Liver (tissue), 9 donors: ENCODE data around the gene ADGRL2. TPM values are rescaled to one million over a fixed set of nuclear protein-coding genes. Genes with fewer than 3 reads are reported as not detected.

Experiments
- DNase-seq: peaks from one replicate; pipeline ENCODE4 v3.0.0-alpha.2; 2017; ENCODE audit warnings: low spot score
- H3K27ac ChIP-seq, 2 donors: one replicate each; pipeline ENCODE4 v1.7.0; 2013; ENCODE audit warnings: inconsistent platforms in 2 of 2, low read length in 2 of 2, control low read depth in 1 of 2, low read depth in 1 of 2, mild to moderate bottlenecking in 1 of 2
- H3K27me3 ChIP-seq, 4 donors: one replicate each; pipeline versions ENCODE4 v1.6.1 to v1.7.0; 2013; ENCODE audit warnings: low read length in 3 of 4, inconsistent platforms in 1 of 4, mild to moderate bottlenecking in 1 of 4, moderate library complexity in 1 of 4; ENCODE audit not compliant: control insufficient read depth in 4 of 4, insufficient read depth in 4 of 4
- H3K36me3 ChIP-seq, 4 donors: one replicate each; pipeline versions ENCODE4 v1.6.1 to v1.7.0; 2013; ENCODE audit warnings: low read length in 3 of 4, mild to moderate bottlenecking in 3 of 4, low read depth in 1 of 4, moderate library complexity in 1 of 4; ENCODE audit not compliant: control insufficient read depth in 4 of 4, insufficient read depth in 3 of 4
- H3K4me1 ChIP-seq, 4 donors: one replicate each; pipeline versions ENCODE4 v1.6.1 to v1.7.0; 2013; ENCODE audit warnings: low read length in 3 of 4, mild to moderate bottlenecking in 3 of 4, moderate library complexity in 1 of 4; ENCODE audit not compliant: control insufficient read depth in 4 of 4, insufficient read depth in 4 of 4
- H3K4me3 ChIP-seq, 3 donors: one replicate each; pipeline versions ENCODE4 v1.6.1 to v1.7.0; 2013; ENCODE audit warnings: low read length in 3 of 3, control low read depth in 1 of 3, low read depth in 1 of 3, mild to moderate bottlenecking in 1 of 3
- H3K9ac ChIP-seq, 2 donors: one replicate each; pipeline ENCODE4 v1.7.0; 2013; ENCODE audit warnings: low read length in 2 of 2, mild to moderate bottlenecking in 2 of 2, moderate library complexity in 2 of 2, control low read depth in 1 of 2, low read depth in 1 of 2
- H3K9me3 ChIP-seq, 4 donors: one replicate each; pipeline versions ENCODE4 v1.6.1 to v1.7.0; 2013; ENCODE audit warnings: low read length in 3 of 4; ENCODE audit not compliant: control insufficient read depth in 4 of 4
- ATF3 ChIP-seq: IDR thresholded peaks from 2 replicates; pipeline ENCODE4 v1.6.1; 2016; ENCODE audit warnings: antibody characterized with exemption
- CTCF ChIP-seq: fragments of 150-350 bp; IDR thresholded peaks from 2 replicates; pipeline ENCODE4 v1.5.1; 2017; ENCODE audit warnings: improper control_type of control experiment, low read depth, low read length; ENCODE audit not compliant: missing input control
- EGR1 ChIP-seq, 2 donors: IDR thresholded peaks; 2 replicates each; pipeline ENCODE4 v1.6.1; 2016 to 2018; ENCODE audit warnings: antibody characterized with exemption in 2 of 2, low read depth in 2 of 2
- FOXA1 ChIP-seq: IDR thresholded peaks from 2 replicates; pipeline ENCODE4 v1.6.1; 2016; ENCODE audit warnings: antibody characterized with exemption
- FOXA2 ChIP-seq: IDR thresholded peaks from 2 replicates; pipeline ENCODE4 v1.6.1; 2016; ENCODE audit warnings: antibody characterized with exemption
- HNF4G ChIP-seq: IDR thresholded peaks from 2 replicates; pipeline ENCODE4 v1.6.1; 2016; ENCODE audit warnings: antibody characterized with exemption
- NR2F2 ChIP-seq: IDR thresholded peaks from 2 replicates; pipeline ENCODE4 v1.6.1; 2016; ENCODE audit warnings: antibody characterized with exemption
- RAD21 ChIP-seq, 2 donors: IDR thresholded peaks; 2 replicates each; pipeline ENCODE4 v1.6.1; 2016; ENCODE audit warnings: antibody characterized with exemption in 2 of 2, mild to moderate bottlenecking in 2 of 2
- REST ChIP-seq: IDR thresholded peaks from 2 replicates; pipeline ENCODE4 v1.6.1; 2016; ENCODE audit warnings: antibody characterized with exemption, mild to moderate bottlenecking
- RXRA ChIP-seq, 2 donors: IDR thresholded peaks; 2 replicates each; pipeline ENCODE4 v1.6.1; 2017 to 2018; ENCODE audit warnings: antibody characterized with exemption in 2 of 2, mild to moderate bottlenecking in 1 of 2
- SP1 ChIP-seq: IDR thresholded peaks from 2 replicates; pipeline ENCODE4 v1.6.1; 2018; ENCODE audit warnings: antibody characterized with exemption, mild to moderate bottlenecking
- TAF1 ChIP-seq: conservative IDR thresholded peaks from 2 replicates; pipeline ENCODE4 v1.6.1; 2016; ENCODE audit warnings: antibody characterized with exemption, mild to moderate bottlenecking
- WGBS: extraction: QIAGEN DNeasy Blood & Tissue Kit; methylation state at CpG from one replicate; pipeline ENCODE4 v1.1.7; 2013; 5-methylcytosine and 5-hydroxymethylcytosine counted together
- polyA plus RNA-seq, 2 donors: library from polyadenylated mRNA; stranded (reverse) in 1 of 2; unstranded in 1 of 2; fragments of 200-250 nt in 1 of 2; fragments of >200 nt in 1 of 2; fragmentation: Nextera tagmentation in 1 of 2; extraction: Ambion mirVana in 1 of 2; gene quantifications; one replicate each; pipeline versions ENCODE4 v1.2.1 to v1.2.3, GENCODE V29; 2013 to 2015
- total RNA-seq, 2 donors: library from RNA; depleted of rRNA; stranded (reverse); fragments of >200 nt; gene quantifications; one replicate each; pipeline ENCODE4 v1.2.3, GENCODE V29; 2014
- TF ChIP-seq, protein P1 (sequence below): IDR thresholded peaks from 2 replicates; pipeline ENCODE4 v1.6.1; 2016; ENCODE audit warnings: antibody characterized with exemption
- donor health status: healthy.
- donor health status: healthy.
- donor health status: healthy.
- donor health status: healthy.
- donor health status: healthy.

ADGRL2 gene
- total and polyA plus RNA-seq, 4 donors, result 21.1 to 82.0 (median 31.7) TPM

DNA sequence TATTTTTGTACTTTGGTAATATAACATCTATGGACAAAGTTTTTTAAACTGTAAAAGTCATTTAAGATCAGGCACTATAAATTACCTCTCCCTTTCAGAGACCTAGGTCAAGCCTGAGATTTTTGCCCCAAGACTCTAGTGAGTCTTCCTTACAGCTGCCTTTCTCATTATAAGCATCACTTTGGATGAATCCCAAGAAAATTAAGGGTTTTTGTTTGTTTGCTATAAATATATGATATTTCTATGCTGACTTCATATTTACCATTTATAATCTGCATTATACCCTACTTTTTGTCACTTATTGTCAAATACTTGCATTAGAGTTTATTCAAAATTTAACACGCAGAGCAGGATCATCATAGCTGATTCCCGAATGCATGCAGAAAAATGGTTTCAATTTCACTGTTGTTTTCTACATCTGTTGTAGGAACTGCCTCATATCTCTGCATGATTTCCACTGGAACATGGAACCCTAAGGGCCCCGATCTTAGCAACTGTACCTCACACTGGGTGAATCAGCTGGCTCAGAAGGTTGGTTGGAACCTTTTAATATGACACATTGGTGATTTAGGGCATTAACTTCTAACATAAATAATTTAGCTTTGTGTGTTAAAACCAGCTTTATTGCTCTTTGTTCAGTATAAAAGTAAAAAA is 150.0 kb downstream of the ADGRL2 start:
- H3K9me3 ChIP-seq, result no peaks in the 10 kb centered on the region
- no peak overlapping the region for H3K9ac ChIP-seq
- no peaks in the 10 kb centered on the region for H3K27me3 ChIP-seq
- WGBS, result 90% methylated on average over 3 of the region's 3 CpGs
- H3K36me3 ChIP-seq, result peaks cover 2 to 26% (median 10%) of the 10 kb centered on the region in 4 donors
- H3K4me1 ChIP-seq, result no peaks in the 10 kb centered on the region
- no peak overlapping the region for H3K27ac ChIP-seq
- TF ChIP-seq EGR1 (IDR thresholded peaks at IDR 0.05; ENCODE audit: low read depth in 2 of 2) (no peak), REST (no peak), ATF3 (no peak), FOXA2 (no peak), NR2F2 (no peak)
- H3K4me3 ChIP-seq, result no peak overlapping the region
- no peak for DNase-seq

DNA sequence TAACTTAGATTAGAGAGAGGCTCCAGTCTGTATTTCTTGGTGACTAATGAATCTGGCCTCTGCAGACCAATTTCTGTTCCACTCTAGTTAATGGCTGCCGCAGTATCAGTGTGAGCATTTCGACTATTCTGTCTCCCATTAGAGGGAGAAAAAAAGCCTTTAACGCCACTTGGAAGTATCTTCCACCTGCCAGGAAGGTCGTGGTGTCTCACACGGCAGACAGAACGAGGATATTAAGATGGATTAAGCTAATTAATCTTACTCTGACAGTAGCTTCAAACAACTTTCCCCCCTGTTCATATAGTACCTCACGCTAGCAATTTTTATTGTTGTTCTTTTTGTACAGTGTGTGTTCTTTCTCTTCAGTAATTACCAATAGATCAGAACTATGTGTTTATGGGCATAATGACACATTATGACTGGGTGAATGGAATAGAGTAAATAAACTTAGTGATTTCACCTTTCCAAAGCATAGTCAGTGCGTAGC is 153.8 kb downstream of the ADGRL2 start:
- no peaks in the 10 kb centered on the region for H3K4me1 ChIP-seq
- H3K27me3 ChIP-seq, result no peaks in the 10 kb centered on the region
- no peak for DNase-seq
- no peaks in the 10 kb centered on the region for H3K9me3 ChIP-seq
- TF ChIP-seq ATF3 (no peak), FOXA1 (no peak), CTCF (no peak)
- H3K4me3 ChIP-seq, result no peak overlapping the region
- WGBS, result 86% methylated on average over 8 of the region's 8 CpGs
- H3K27ac ChIP-seq, result no peak overlapping the region
- peaks cover 4 to 36% (median 12%) of the 10 kb centered on the region in 4 donors for H3K36me3 ChIP-seq
- H3K9ac ChIP-seq, result no peak overlapping the region

DNA sequence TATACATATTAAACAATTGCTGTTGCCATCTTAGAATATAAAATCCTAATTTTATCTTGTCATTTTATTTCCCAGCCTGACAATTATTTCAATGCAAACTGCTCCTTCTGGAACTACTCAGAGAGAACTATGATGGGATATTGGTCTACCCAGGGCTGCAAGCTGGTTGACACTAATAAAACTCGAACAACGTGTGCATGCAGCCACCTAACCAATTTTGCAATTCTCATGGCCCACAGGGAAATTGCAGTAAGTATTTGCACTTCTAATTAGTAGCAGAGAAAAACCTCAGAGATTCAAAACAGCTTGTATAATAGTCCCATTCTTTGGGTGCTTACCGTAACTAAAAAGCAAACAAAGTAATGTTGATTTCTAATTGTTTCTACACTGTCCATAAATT is 167.2 kb downstream of the ADGRL2 start:
- no peak for DNase-seq
- no peak for TF ChIP-seq REST
- TF ChIP-seq, protein P1, sequence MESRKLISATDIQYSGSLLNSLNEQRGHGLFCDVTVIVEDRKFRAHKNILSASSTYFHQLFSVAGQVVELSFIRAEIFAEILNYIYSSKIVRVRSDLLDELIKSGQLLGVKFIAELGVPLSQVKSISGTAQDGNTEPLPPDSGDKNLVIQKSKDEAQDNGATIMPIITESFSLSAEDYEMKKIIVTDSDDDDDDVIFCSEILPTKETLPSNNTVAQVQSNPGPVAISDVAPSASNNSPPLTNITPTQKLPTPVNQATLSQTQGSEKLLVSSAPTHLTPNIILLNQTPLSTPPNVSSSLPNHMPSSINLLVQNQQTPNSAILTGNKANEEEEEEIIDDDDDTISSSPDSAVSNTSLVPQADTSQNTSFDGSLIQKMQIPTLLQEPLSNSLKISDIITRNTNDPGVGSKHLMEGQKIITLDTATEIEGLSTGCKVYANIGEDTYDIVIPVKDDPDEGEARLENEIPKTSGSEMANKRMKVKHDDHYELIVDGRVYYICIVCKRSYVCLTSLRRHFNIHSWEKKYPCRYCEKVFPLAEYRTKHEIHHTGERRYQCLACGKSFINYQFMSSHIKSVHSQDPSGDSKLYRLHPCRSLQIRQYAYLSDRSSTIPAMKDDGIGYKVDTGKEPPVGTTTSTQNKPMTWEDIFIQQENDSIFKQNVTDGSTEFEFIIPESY, result no peak
- TF ChIP-seq SP1, result no peak
- TF ChIP-seq RAD21 (IDR thresholded peaks at IDR 0.05), result no peak
- TF ChIP-seq FOXA1, result no peak
- TF ChIP-seq HNF4G, result no peak
- TF ChIP-seq RXRA (IDR thresholded peaks at IDR 0.05), result no peak
- no peak for TF ChIP-seq NR2F2
- no peak for TF ChIP-seq TAF1
- no peak for TF ChIP-seq FOXA2
- H3K27ac ChIP-seq, result no peak overlapping the region
- H3K4me1 ChIP-seq, result no peaks in the 10 kb centered on the region
- H3K36me3 ChIP-seq, result peaks cover 0 to 24% (median 11%) of the 10 kb centered on the region in 4 donors
- no peaks in the 10 kb centered on the region for H3K27me3 ChIP-seq
- WGBS, result 92% methylated on average over 3 of the region's 3 CpGs
- no peak overlapping the region for H3K9ac ChIP-seq
- H3K9me3 ChIP-seq, result no peaks in the 10 kb centered on the region
- no peak overlapping the region for H3K4me3 ChIP-seq
